Mammary epithelial cell (primary cell): Measurements from ENCODE around the gene MOB3A.

Experiments
- EZH2 ChIP-seq: IDR thresholded peaks from 2 replicates; pipeline ENCODE4 v1.6.1; 2012; ENCODE audit warnings: low read length, inconsistent platforms, borderline replicate concordance
- TF ChIP-seq, protein P1 (sequence below), 2 donors: IDR thresholded peaks in 1 of 2; conservative IDR thresholded peaks in 1 of 2; 2 replicates each; pipeline ENCODE4 v1.5.1; 2011 to 2012; ENCODE audit warnings: inconsistent platforms in 2 of 2, low read length in 2 of 2, mild to moderate bottlenecking in 2 of 2, control low read depth in 1 of 2, low read depth in 1 of 2; ENCODE audit not compliant: insufficient read depth in 1 of 2; ENCODE audit errors: extremely low read depth in 1 of 2

- TF ChIP-seq, protein P1, sequence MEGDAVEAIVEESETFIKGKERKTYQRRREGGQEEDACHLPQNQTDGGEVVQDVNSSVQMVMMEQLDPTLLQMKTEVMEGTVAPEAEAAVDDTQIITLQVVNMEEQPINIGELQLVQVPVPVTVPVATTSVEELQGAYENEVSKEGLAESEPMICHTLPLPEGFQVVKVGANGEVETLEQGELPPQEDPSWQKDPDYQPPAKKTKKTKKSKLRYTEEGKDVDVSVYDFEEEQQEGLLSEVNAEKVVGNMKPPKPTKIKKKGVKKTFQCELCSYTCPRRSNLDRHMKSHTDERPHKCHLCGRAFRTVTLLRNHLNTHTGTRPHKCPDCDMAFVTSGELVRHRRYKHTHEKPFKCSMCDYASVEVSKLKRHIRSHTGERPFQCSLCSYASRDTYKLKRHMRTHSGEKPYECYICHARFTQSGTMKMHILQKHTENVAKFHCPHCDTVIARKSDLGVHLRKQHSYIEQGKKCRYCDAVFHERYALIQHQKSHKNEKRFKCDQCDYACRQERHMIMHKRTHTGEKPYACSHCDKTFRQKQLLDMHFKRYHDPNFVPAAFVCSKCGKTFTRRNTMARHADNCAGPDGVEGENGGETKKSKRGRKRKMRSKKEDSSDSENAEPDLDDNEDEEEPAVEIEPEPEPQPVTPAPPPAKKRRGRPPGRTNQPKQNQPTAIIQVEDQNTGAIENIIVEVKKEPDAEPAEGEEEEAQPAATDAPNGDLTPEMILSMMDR (conservative IDR thresholded peaks at IDR 0.05 in 1 of 2, IDR thresholded peaks at IDR 0.05 in 1 of 2; ENCODE audit: extremely low read depth in 1 of 2, insufficient read depth in 1 of 2, low read depth in 1 of 2, low read length in 2 of 2), result no peak
- TF ChIP-seq EZH2, result no peak
These were observed 19.6 kb downstream of the MOB3A start for GRCh38 chr19:2076526-2076944.
